ENCODE data around the gene CLK2.

- TF ChIP-seq CTCF (IDR thresholded peaks at IDR 0.05), result no peak
- no peak for TF ChIP-seq POLR2AphosphoS5 (IDR thresholded peaks at IDR 0.05)
- no peak for TF ChIP-seq POLR2A (IDR thresholded peaks at IDR 0.05; ENCODE audit: low read depth)
- TF ChIP-seq EP300 (IDR thresholded peaks at IDR 0.05), result no peak
Observed at GRCh38 chr1:155322571-155322952, 49.3 kb upstream of the CLK2 start.

Data from esophagus muscularis mucosa (tissue), 4 donors.